HG03103 (cell line): ENCODE results near the gene GLRX.

ENCODE experiments used
- ATAC-seq: cut with Tn5 transposase; IDR thresholded peaks from one replicate; pipeline ENCODE4 v1.9.1; 2021; ENCODE audit warnings: low read depth; ENCODE audit not compliant: unreplicated experiment

The GLRX gene

DNA sequence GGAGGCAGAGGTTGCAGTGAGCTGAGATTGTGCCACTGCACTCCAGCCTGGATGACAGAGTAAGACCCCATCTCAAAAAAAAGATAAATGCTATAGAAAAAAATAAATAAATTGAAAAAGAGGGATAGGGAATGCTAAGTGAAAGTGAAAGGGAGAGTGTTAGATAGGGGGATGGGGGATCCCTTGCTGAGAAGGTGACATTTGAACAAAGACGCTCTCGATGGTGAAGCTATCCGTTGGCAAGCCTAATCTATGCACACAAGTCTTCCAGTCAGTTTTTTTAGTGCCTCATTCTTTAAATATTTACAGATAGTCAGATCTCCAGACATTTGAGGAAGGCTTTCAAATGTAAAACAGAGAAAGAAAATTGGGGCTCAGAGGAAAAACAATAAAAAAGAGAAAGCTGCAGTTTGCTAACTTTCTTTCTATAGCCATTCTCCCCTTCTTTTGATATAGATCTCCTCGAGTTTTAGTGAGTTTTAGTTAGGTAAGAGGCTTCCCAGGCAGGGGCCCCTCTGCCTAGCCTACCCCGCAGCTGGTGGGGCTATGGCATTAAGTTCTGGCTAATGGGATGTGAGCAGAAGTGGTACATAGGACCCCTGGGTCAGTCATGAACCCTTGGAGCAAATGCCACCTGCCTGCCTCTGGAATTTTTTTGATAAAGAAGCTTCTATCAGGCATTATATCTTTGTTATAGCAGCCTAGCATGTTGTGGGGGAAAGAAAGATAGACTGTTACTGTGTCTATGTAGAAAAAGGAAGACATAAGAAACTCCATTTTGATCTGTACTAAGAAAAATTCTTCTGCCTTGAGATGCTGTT is 12.0 kb downstream of the GLRX start:
- ATAC-seq, result no peak

DNA sequence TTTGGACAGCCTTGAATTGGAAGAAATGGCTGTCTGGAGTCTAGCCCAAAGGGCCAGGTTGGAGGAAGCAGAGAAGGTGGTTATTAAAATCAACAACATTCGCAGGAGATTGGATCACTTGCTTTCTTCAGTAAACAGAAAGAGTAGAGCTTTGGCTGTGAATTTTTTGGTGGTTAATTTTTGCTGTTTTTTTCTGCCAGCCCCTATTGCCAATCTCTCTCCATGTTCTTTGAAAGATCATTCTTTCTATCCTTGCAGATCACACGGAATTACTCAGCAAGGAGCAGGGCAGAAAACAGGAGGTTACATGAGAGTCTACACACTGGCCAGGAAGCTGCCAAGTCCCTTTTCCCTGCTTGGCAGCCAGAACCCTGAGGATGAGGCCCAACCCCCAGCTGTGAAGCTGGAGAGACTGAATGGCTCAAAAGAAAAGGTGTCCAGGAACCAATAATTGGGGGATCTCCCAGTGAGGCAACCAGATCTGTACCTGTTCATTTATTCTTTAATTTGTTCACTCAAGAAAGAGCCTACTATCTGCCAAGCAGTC is 13.0 kb downstream of the GLRX start:
- no peak for ATAC-seq

- ATAC-seq, result peak; percentile 100
Measured at GRCh38 chr5:95808686-95809413, 13.7 kb downstream of the GLRX start.

- ATAC-seq, result peak; percentile 1
Measured at GRCh38 chr5:95808013-95808685, 14.4 kb downstream of the GLRX start.

- ATAC-seq, result no peak
Measured at GRCh38 chr5:95806687-95807086, 15.8 kb downstream of the GLRX start.

DNA sequence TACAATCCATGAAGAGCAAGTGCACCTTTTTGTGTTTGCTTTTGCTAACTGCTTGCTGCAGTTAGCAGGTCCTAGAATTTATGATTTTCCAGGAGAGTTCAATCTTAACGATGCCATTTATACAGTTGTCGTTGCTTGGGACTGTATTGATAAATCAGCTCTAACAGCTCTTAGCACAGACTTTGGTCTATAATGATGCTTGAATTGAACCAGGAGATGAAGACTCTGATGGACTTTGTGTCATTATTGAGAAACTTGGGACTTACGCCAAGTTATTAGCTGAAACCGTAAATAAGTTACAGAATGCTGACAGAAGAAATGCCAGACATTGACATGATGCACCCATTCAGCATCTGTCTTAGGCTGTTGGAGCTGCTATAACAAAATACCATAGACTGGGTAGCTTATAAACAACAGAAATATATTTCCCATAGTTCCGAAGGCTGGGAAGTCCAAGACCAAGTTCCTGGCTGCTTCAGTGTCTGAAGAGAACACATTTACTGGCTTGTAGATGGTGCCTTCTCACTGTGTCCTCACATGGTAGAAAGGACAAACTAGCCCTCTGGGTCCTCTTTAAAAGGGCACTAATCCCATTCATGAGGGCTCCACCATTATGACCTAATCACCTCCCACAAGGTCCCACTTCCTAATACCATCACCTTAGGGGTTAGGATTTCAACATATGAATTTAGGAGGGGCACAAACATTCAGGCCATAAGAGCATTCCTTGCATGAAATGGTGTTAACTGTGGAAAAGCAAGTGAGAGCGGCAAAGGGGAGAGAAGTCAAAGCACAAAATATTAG is 17.6 kb downstream of the GLRX start:
- ATAC-seq, result no peak

GRCh38 chr5:95803271-95804148 is 19.0 kb downstream of the GLRX start:
- no peak for ATAC-seq

DNA sequence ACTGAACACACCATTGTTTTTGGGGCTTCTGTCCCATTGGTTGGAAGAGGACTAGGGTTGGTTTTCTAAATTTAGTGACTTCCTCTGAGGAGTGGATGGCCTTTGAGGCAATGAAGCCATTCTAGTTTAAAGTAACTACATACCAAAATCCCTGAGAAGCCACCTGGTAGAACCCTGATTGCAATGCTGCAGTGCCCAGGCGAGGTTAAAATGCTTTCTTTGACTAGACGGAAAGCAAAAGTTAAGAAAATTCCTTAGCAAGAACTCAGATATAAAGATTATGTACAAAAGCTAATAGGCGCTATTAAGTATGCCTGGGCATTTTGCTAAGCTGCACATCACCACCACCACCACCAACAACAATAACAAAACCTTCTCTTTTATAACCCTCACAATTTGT is 20.6 kb downstream of the GLRX start:
- ATAC-seq, result no peak

GRCh38 chr5:95801532-95801931 is 21.0 kb downstream of the GLRX start:
- no peak for ATAC-seq

GRCh38 chr5:95800553-95800952 is 22.0 kb downstream of the GLRX start:
- no peak for ATAC-seq

- ATAC-seq, result no peak
Measured at GRCh38 chr5:95799191-95799835, 23.2 kb downstream of the GLRX start.

- no peak for ATAC-seq
Measured at GRCh38 chr5:95798545-95798944, 24.0 kb downstream of the GLRX start.

GRCh38 chr5:95798048-95798447 is 24.5 kb downstream of the GLRX start:
- no peak for ATAC-seq

DNA sequence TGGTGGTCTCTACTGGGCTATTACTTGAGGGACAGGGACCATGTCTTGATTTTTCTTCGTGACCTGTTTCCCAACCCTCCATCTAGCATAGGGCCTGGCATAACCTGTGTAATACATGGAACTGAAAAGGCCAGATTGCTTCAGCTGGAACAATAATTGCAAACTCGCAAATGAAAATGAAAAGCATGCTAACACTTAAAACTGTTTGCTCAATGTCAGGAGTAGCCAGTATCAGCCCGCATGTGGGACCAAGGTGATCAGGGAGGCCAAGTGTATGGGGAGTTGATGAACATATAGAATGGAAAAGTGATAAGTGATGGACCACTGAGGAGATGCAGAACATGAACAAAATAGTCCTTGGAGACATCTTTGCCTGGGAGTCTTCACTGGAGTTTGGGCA is 25.2 kb downstream of the GLRX start:
- ATAC-seq, result no peak

GRCh38 chr5:95794070-95794516 is 28.4 kb downstream of the GLRX start:
- ATAC-seq, result no peak

- no peak for ATAC-seq
Measured at GRCh38 chr5:95791751-95792150, 30.8 kb downstream of the GLRX start.

GRCh38 chr5:95788493-95788892 is 34.0 kb downstream of the GLRX start:
- no peak for ATAC-seq

DNA sequence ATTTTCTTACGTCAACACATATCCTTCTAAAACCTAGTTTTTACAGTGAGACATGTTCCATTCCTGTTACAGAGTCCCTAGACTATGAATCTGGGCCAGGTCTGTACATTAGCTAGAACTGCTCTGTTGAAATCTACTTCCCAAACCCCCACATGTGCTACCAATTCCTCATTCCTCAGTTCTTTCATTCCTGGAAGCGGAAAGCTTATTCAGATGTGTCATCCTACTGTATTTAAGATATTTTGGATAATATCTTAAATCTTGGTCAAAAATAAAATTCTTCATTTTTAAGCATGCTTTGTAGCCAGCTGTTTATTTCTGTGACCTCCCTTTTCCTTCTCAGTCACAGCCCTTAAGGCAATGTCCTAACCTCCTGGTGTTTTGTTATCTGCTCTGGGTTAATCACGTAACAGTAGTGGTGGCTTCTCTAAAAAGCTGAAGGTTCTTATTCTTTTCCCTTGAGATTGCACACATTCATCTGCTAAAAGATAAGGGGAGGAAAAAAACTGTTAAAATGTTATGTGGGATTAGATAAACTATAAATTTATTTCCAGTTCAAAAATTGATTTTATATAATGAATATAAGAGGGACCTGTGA is 35.6 kb downstream of the GLRX start:
- ATAC-seq, result no peak
